ENCODE data around the gene GPRC5C.

The GPRC5C gene

GRCh38 chr17:74466828-74467184 is 34.9 kb downstream of the GPRC5C start:
- TF ChIP-seq ZC3H10 (CRISPR knock-in tag; IDR thresholded peaks at IDR 0.05) (no peak), CREB5 (CRISPR knock-in tag; IDR thresholded peaks at IDR 0.05; ENCODE audit: low read depth) (no peak), POU6F1 (CRISPR knock-in tag; IDR thresholded peaks at IDR 0.05; ENCODE audit: borderline replicate concordance, low read depth) (no peak), ZFP3 (CRISPR knock-in tag; IDR thresholded peaks at IDR 0.05) (no peak), PPARA (CRISPR knock-in tag; IDR thresholded peaks at IDR 0.05; ENCODE audit: borderline replicate concordance) (no peak), ZNF70 (CRISPR knock-in tag; IDR thresholded peaks at IDR 0.05) (no peak), OSR1 (CRISPR knock-in tag; IDR thresholded peaks at IDR 0.05) (no peak), CSDC2 (CRISPR knock-in tag; IDR thresholded peaks at IDR 0.05) (no peak), BACH2 (CRISPR knock-in tag; IDR thresholded peaks at IDR 0.05; ENCODE audit: borderline replicate concordance) (no peak), RARB (CRISPR knock-in tag; IDR thresholded peaks at IDR 0.05) (no peak), CSRNP3 (CRISPR knock-in tag; IDR thresholded peaks at IDR 0.05) (no peak), ESRRG (CRISPR knock-in tag; IDR thresholded peaks at IDR 0.05) (no peak), ARNTL (CRISPR knock-in tag; IDR thresholded peaks at IDR 0.05; ENCODE audit: borderline replicate concordance, low read depth) (no peak), TOX (CRISPR knock-in tag; IDR thresholded peaks at IDR 0.05; ENCODE audit: borderline replicate concordance) (no peak), ISL1 (CRISPR knock-in tag; IDR thresholded peaks at IDR 0.05) (no peak), PATZ1 (CRISPR knock-in tag; IDR thresholded peaks at IDR 0.05; ENCODE audit: borderline replicate concordance) (no peak), ZNF8 (CRISPR knock-in tag; IDR thresholded peaks at IDR 0.05) (no peak)

GRCh38 chr17:74467221-74467951 is 35.5 kb downstream of the GPRC5C start:
- TF ChIP-seq ESRRG (CRISPR knock-in tag; IDR thresholded peaks at IDR 0.05) (no peak), ZNF70 (CRISPR knock-in tag; IDR thresholded peaks at IDR 0.05) (no peak)
- no peak for ATAC-seq

More at GRCh38 chr17:74466828-74467184, 34.9 kb downstream of the GPRC5C start:
- ATAC-seq, result no peak

- TF ChIP-seq PATZ1 (CRISPR knock-in tag; IDR thresholded peaks at IDR 0.05; ENCODE audit: borderline replicate concordance), result no peak
- no peak for TF ChIP-seq ARNTL (CRISPR knock-in tag; IDR thresholded peaks at IDR 0.05; ENCODE audit: borderline replicate concordance, low read depth)
- TF ChIP-seq ISL1 (CRISPR knock-in tag; IDR thresholded peaks at IDR 0.05), result no peak
- TF ChIP-seq SNAI2 (CRISPR knock-in tag; IDR thresholded peaks at IDR 0.05), result no peak
- TF ChIP-seq ZFP30 (CRISPR knock-in tag; IDR thresholded peaks at IDR 0.05), result no peak
- no peak for TF ChIP-seq ZNF565 (CRISPR knock-in tag; conservative IDR thresholded peaks at IDR 0.05; ENCODE audit: low read depth)
- TF ChIP-seq ZNF8 (CRISPR knock-in tag; IDR thresholded peaks at IDR 0.05), result no peak
- TF ChIP-seq TOX (CRISPR knock-in tag; IDR thresholded peaks at IDR 0.05; ENCODE audit: borderline replicate concordance), result no peak
- no peak for TF ChIP-seq TCF4 (CRISPR knock-in tag; IDR thresholded peaks at IDR 0.05; ENCODE audit: borderline replicate concordance)
- no peak for TF ChIP-seq TSHZ2 (CRISPR knock-in tag; IDR thresholded peaks at IDR 0.05)
- TF ChIP-seq GLIS3 (CRISPR knock-in tag; IDR thresholded peaks at IDR 0.05), result no peak
- TF ChIP-seq POU6F1 (CRISPR knock-in tag; IDR thresholded peaks at IDR 0.05; ENCODE audit: borderline replicate concordance, low read depth), result no peak
- ATAC-seq, result no peak
Measured at GRCh38 chr17:74471341-74471740, 39.5 kb downstream of the GPRC5C start.

Measured in SK-N-SH treated with all-trans-retinoic acid at 6 μM for 48 hours (cell line).